K562 (cell line): Measurements from ENCODE around the gene DHRS3. TPM values are rescaled to one million over a fixed set of nuclear protein-coding genes. Genes with fewer than 3 reads are reported as not detected.

Source experiments
- ATAC-seq: fragments of 200-7000 bp; cut with Tn5 transposase; 3 replicates; pipeline ENCODE4 v1.9.1; 2020; ENCODE audit warnings: moderate library complexity
- BruUV-seq: library from RNA; stranded (reverse); fragments of 400-500 nt; replicated peaks from 2 replicates; lab custom pipeline; 2021; lab: Mats Ljungman, UMichigan
- CTCF ChIA-PET: fragments of 300-600 bp; formaldehyde crosslinking; extraction: SDS; loops from one replicate; lab custom pipeline; 2021; ENCODE audit warnings: low intra/inter-chr PET ratio; lab: Yijun Ruan, JAX
- POLR2A ChIA-PET: fragments of 300-600, 350-650 bp; sonication (Branson Sonifier 250); formaldehyde crosslinking; extraction: SDS; loops from one replicate; lab custom pipeline; 2021; ENCODE audit warnings: antibody characterized with exemption, inconsistent platforms; lab: Yijun Ruan, JAX
- DNase-seq, 4 experiments: peaks; one replicate each; pipeline versions ENCODE4 v3.0.0 to v3.0.0-alpha.2; 2011 to 2018; ENCODE audit warnings: low spot score in 3 of 4, mixed read lengths in 3 of 4; ENCODE audit errors: extremely low read depth in 1 of 4
- FAIRE-seq: peaks from 2 replicates; lab custom pipeline; 2011; peaks lifted over from hg19 to GRCh38; lab: Jason Lieb, UNC
- H2AFZ ChIP-seq: 2 replicates; pipeline ENCODE4 v1.6.0; 2011; ENCODE audit warnings: low read depth, low read length, control low read depth, inconsistent platforms
- H3K27ac ChIP-seq: fragments of 200-600 bp; 3 replicates; pipeline ENCODE4 v1.8.0; 2011; ENCODE audit warnings: low read depth, mild to moderate bottlenecking, control low read depth, inconsistent platforms, low read length, moderate library complexity, mixed read lengths; ENCODE audit errors: extremely low read depth
- H3K27me3 ChIP-seq, 2 experiments: fragments of 300-600 bp in 1 of 2; 2 replicates in 1 of 2; 3 replicates in 1 of 2; pipeline versions ENCODE4 v1.6.0 to v1.8.0; 2011; ENCODE audit warnings: inconsistent platforms in 2 of 2, low read length in 2 of 2, mild to moderate bottlenecking in 1 of 2, mixed read lengths in 1 of 2, moderate library complexity in 1 of 2; ENCODE audit not compliant: control insufficient read depth in 2 of 2, insufficient read depth in 2 of 2
- H3K36me3 ChIP-seq: fragments of 300-600 bp; 3 replicates; pipeline ENCODE4 v1.8.0; 2011; ENCODE audit warnings: mild to moderate bottlenecking, low read length, inconsistent platforms; ENCODE audit not compliant: control insufficient read depth, insufficient read depth
- H3K4me1 ChIP-seq, 2 experiments: fragments of 200-600 bp in 1 of 2; replicated peaks in 1 of 2; 2 replicates in 1 of 2; 3 replicates in 1 of 2; pipeline versions ENCODE4 v1.5.1 to v1.8.0; 2011; ENCODE audit warnings: inconsistent platforms in 2 of 2, low read length in 2 of 2, mild to moderate bottlenecking in 1 of 2, mixed read lengths in 1 of 2, moderate library complexity in 1 of 2; ENCODE audit not compliant: control insufficient read depth in 2 of 2, insufficient read depth in 2 of 2
- H3K4me2 ChIP-seq: 2 replicates; pipeline ENCODE4 v1.6.1; 2011; ENCODE audit warnings: low read length, control low read depth, inconsistent platforms, mixed read lengths; ENCODE audit not compliant: insufficient read depth
- H3K4me3 ChIP-seq: fragments of 200-600 bp; sonication (generic), shearing (Covaris generic); 2 replicates; pipeline ENCODE4 v1.5.1; 2016; ENCODE audit warnings: control low read depth, inconsistent platforms
- H3K79me2 ChIP-seq: fragments of 200-600 bp; 3 replicates; pipeline ENCODE4 v1.8.0; 2011; ENCODE audit warnings: low read length, inconsistent platforms; ENCODE audit not compliant: control insufficient read depth, insufficient read depth
- H3K9ac ChIP-seq, 2 experiments: 2 replicates each; pipeline versions ENCODE4 v1.6.0 to v1.6.1; 2011; ENCODE audit warnings: low read depth in 2 of 2, low read length in 2 of 2, control low read depth in 1 of 2, inconsistent platforms in 1 of 2, mild to moderate bottlenecking in 1 of 2, mixed read lengths in 1 of 2; ENCODE audit not compliant: insufficient read depth in 1 of 2
- H3K9me1 ChIP-seq: one replicate; pipeline ENCODE4 v1.6.0; 2011; ENCODE audit warnings: inconsistent platforms, mild to moderate bottlenecking, low read length, moderate library complexity; ENCODE audit not compliant: control insufficient read depth, insufficient read depth
- H3K9me3 ChIP-seq: replicated peaks from 2 replicates; pipeline ENCODE4 v1.5.1; 2011; ENCODE audit warnings: low read depth, low read length, inconsistent platforms; ENCODE audit not compliant: control insufficient read depth, insufficient read depth
- H4K20me1 ChIP-seq: replicated peaks from 2 replicates; pipeline ENCODE4 v1.6.1; 2011; ENCODE audit warnings: low read length, inconsistent platforms, mixed read lengths; ENCODE audit not compliant: control insufficient read depth, insufficient read depth
- CEBPB ChIP-seq: fragments of 450-650 bp; IDR thresholded peaks from 2 replicates; pipeline ENCODE4 v1.6.1; 2016; ENCODE audit warnings: missing genetic modification characterization, missing compliant biosample characterization
- CEBPG ChIP-seq, 3 experiments: fragments of 200-800 bp in 1 of 3; sonication (Bioruptor generic) in 1 of 3; sonication (generic) in 1 of 3; formaldehyde crosslinking in 1 of 3; IDR thresholded peaks in 2 of 3; conservative IDR thresholded peaks in 1 of 3; 2 replicates each; pipeline versions ENCODE4 v1.6.1 to v1.8.0; 2016 to 2022; ENCODE audit warnings: missing compliant biosample characterization in 2 of 3, missing genetic modification characterization in 2 of 3, mild to moderate bottlenecking in 1 of 3, missing genetic modification reagents in 1 of 3
- CTBP1 ChIP-seq: fragments of 450-650 bp; IDR thresholded peaks from 2 replicates; pipeline ENCODE4 v1.6.1; 2016; ENCODE audit warnings: borderline replicate concordance
- EGR1 ChIP-seq: fragments of 450-650 bp; conservative IDR thresholded peaks from 2 replicates; pipeline ENCODE4 v1.6.1; 2017; ENCODE audit warnings: mild to moderate bottlenecking
- GATAD2A ChIP-seq: fragments of 450-650 bp; IDR thresholded peaks from 2 replicates; pipeline ENCODE4 v1.6.1; 2017
- HNRNPLL ChIP-seq: fragments of 200-400 bp; formaldehyde crosslinking; IDR thresholded peaks from 2 replicates; pipeline ENCODE4 v1.6.1; 2017; ENCODE audit warnings: low read length, low read depth, mild to moderate bottlenecking; ENCODE audit not compliant: poor library complexity, severe bottlenecking
- ILF3 ChIP-seq: fragments of 450-650 bp; IDR thresholded peaks from 2 replicates; pipeline ENCODE4 v1.6.1; 2018; ENCODE audit warnings: antibody characterized with exemption, mild to moderate bottlenecking, moderate library complexity, borderline replicate concordance
- MTA2 ChIP-seq: fragments of 450-650 bp; IDR thresholded peaks from 2 replicates; pipeline ENCODE4 v1.6.1; 2016; ENCODE audit warnings: low read depth
- NCOR1 ChIP-seq: fragments of 450-650 bp; IDR thresholded peaks from 2 replicates; pipeline ENCODE4 v1.6.1; 2016; ENCODE audit warnings: mild to moderate bottlenecking, moderate library complexity
- PRDM10 ChIP-seq: fragments of 450-650 bp; IDR thresholded peaks from 2 replicates; pipeline ENCODE4 v1.6.1; 2018; ENCODE audit not compliant: partially characterized antibody
- RAD21 ChIP-seq, 2 experiments: fragments of 250-450 bp in 1 of 2; fragments of 450-650 bp in 1 of 2; sonication (Bioruptor Pico) in 1 of 2; formaldehyde crosslinking in 1 of 2; IDR thresholded peaks in 1 of 2; conservative IDR thresholded peaks in 1 of 2; 2 replicates each; pipeline versions ENCODE4 v1.4.0 to v1.8.0; 2020 to 2022; ENCODE audit warnings: mild to moderate bottlenecking in 2 of 2, moderate library complexity in 1 of 2
- SMARCC2 ChIP-seq: fragments of 450-650 bp; IDR thresholded peaks from 2 replicates; pipeline ENCODE4 v1.6.1; 2017; ENCODE audit warnings: antibody characterized with exemption, moderate library complexity, mild to moderate bottlenecking, low read depth
- YY1 ChIP-seq, 3 experiments: IDR thresholded peaks; 2 replicates each; pipeline ENCODE4 v1.6.1; 2011; ENCODE audit warnings: low read length in 2 of 3, mild to moderate bottlenecking in 2 of 3, moderate library complexity in 2 of 3, borderline replicate concordance in 1 of 3, control low read depth in 1 of 3, low read depth in 1 of 3; ENCODE audit not compliant: insufficient read depth in 3 of 3, insufficient replicate concordance in 2 of 3, control insufficient read depth in 1 of 3, insufficient read length in 1 of 3; ENCODE audit errors: extremely low read depth in 1 of 3
- ZFX ChIP-seq: sonication (generic); formaldehyde crosslinking; IDR thresholded peaks from 2 replicates; pipeline ENCODE4 v1.8.0; 2022; ENCODE audit warnings: mild to moderate bottlenecking, missing genetic modification reagents, moderate library complexity
- ZNF134 ChIP-seq: fragments of 250-450 bp; sonication (Bioruptor Pico); conservative IDR thresholded peaks from 2 replicates; pipeline ENCODE4 v1.4.0; 2020
- ZNF282 ChIP-seq: sonication (generic); formaldehyde crosslinking; IDR thresholded peaks from 2 replicates; pipeline ENCODE4 v1.8.1; 2023; ENCODE audit warnings: missing genetic modification reagents
- ZNF589 ChIP-seq: fragments of 200-800 bp; sonication (Bioruptor generic); IDR thresholded peaks from 2 replicates; pipeline ENCODE4 v1.6.1; 2016; ENCODE audit warnings: low read depth, missing genetic modification characterization, missing compliant biosample characterization
- WGBS: fragments of 100-300 bp; shearing (Covaris generic); methylation state at CpG from one replicate; pipeline ENCODE4 v1.1.6; 2016; ENCODE audit warnings: low coverage, mixed read lengths; ENCODE audit not compliant: insufficient coverage; ENCODE audit errors: missing lambda C conversion rate; 5-methylcytosine and 5-hydroxymethylcytosine counted together
- in situ Hi-C: fragments of 300-500 bp; cut with MboI; formaldehyde crosslinking; loops from 4 replicates; pipeline ENCODE4 v1.15.0; 2018; ENCODE audit warnings: inconsistent platforms, mixed read lengths
- intact Hi-C: fragments of 100-400 bp; cut with micrococcal nuclease; formaldehyde crosslinking; loops from 2 replicates; pipeline ENCODE4 v1.14.2; 2022
- polyA plus RNA-seq, 8 experiments: library from polyadenylated mRNA; depleted of rRNA in 4 of 8; stranded (reverse) in 5 of 8; unstranded in 3 of 8; fragments of >200 nt; fragmentation: Nextera tagmentation in 2 of 8; fragmentation: Illumina TruSeq in 1 of 8; extraction: Ambion mirVana in 2 of 8; extraction: Trizol in 1 of 8; gene quantifications; 2 replicates each; pipeline versions ENCODE4 v1.2.1 to v1.2.3, GENCODE V29; 2011 to 2014; ENCODE audit warnings: inconsistent platforms in 1 of 8, missing spikeins in 1 of 8
- total RNA-seq, 7 experiments: library from RNA; depleted of rRNA in 6 of 7; stranded (reverse); fragments of >200 nt in 6 of 7; fragmentation: Illumina TruSeq in 2 of 7; extraction: Trizol in 2 of 7; gene quantifications; 2 replicates each; pipeline versions ENCODE4 v1.2.1 to v1.2.3, GENCODE V29; 2011 to 2021; ENCODE audit warnings: low replicate concordance in 1 of 7

Gene DHRS3
- total and polyA plus RNA-seq, 9 of the 15 experiments (the other 6 are each of a cell fraction or from before 2014, with no cell fraction given): 21.0 to 116 (median 58.7) TPM

- peak overlapping the region; percentile 89 for H3K27ac ChIP-seq
- no peaks in the 10 kb centered on the region for H3K79me2 ChIP-seq
- no TSS peak for BruUV-seq
- CTCF ChIA-PET: no interaction called here
- in situ Hi-C loops: no loop called here
- POLR2A ChIA-PET: interaction anchor here (0.5 to 4.4 kb wide), 13 partner anchors 9 to 1322 kb away, joined by 3 to 26 read pairs (median 4); no protein-coding TSS in a partner anchor
- H3K9me3 ChIP-seq: no peaks in the 10 kb centered on the region
- H4K20me1 ChIP-seq: no peaks in the 10 kb centered on the region
- H3K27me3 ChIP-seq: no peaks in the 10 kb centered on the region
- peak overlapping the region; percentile 80 for H3K4me2 ChIP-seq
- intact Hi-C loops: loop anchor here (5.0 kb wide), 3 partner anchors 51 to 89 kb away; partner anchors contain the start of gene DHRS3
- H3K4me1 ChIP-seq: peaks cover 44 to 49% of the 10 kb centered on the region in 2 experiments
- WGBS: 35% methylated on average over 24 of the region's 24 CpGs
- no peaks in the 10 kb centered on the region for H3K9me1 ChIP-seq
- DNase-seq (peak; percentile 62 to 93 (median 70)), FAIRE-seq (peak; percentile 74), ATAC-seq (peak; percentile 78)
- H2AFZ ChIP-seq: peak overlapping the region; percentile 81
- H3K9ac ChIP-seq: peak overlapping the region; percentile 55 to 82
- no peak overlapping the region for H3K4me3 ChIP-seq
- no peaks in the 10 kb centered on the region for H3K36me3 ChIP-seq
- TF ChIP-seq ILF3: no peak
- peak in 2 of 3 experiments; percentile 37 to 62 for TF ChIP-seq YY1 (IDR thresholded peaks at IDR 0.05; ENCODE audit: borderline replicate concordance in 1 of 3, control insufficient read depth in 1 of 3, extremely low read depth in 1 of 3, insufficient read depth in 3 of 3, insufficient read length in 1 of 3, insufficient replicate concordance in 2 of 3, low read depth in 1 of 3, low read length in 2 of 3)
- TF ChIP-seq CEBPB (tag): peak; percentile 74
- TF ChIP-seq RAD21 (CRISPR knock-in tag; conservative IDR thresholded peaks at IDR 0.05 in 1 of 2, IDR thresholded peaks at IDR 0.05 in 1 of 2): peak in 1 of 2 experiments; percentile 19; a peak in 1 of 4 replicates
- TF ChIP-seq ZNF134 (CRISPR knock-in tag): no peak
- TF ChIP-seq CEBPG (CRISPR knock-in tag; IDR thresholded peaks at IDR 0.05): peak; percentile 69
- TF ChIP-seq CEBPG (tag; conservative IDR thresholded peaks at IDR 0.05 in 1 of 2, IDR thresholded peaks at IDR 0.05 in 1 of 2): peak; percentile 73 to 86
- peak; percentile 51; the same call in 1 of the 2 replicates for TF ChIP-seq SMARCC2
- TF ChIP-seq MTA2: 0 out of 2 replicates have a peak, but pooled peaks have one; percentile 29
- no peak; the same call in 1 of the 2 replicates for TF ChIP-seq EGR1
- TF ChIP-seq HNRNPLL: no peak
- TF ChIP-seq ZNF589: peak; percentile 88; the same call in 1 of the 2 replicates
- no peak for TF ChIP-seq ZNF282 (CRISPR knock-in tag)
- peak; percentile 71 for TF ChIP-seq NCOR1
- TF ChIP-seq GATAD2A: peak; percentile 78; the same call in 1 of the 2 replicates
- TF ChIP-seq CTBP1: peak; percentile 61
- TF ChIP-seq ZFX (CRISPR knock-in tag): peak; percentile 71
- peak; percentile 27 for TF ChIP-seq PRDM10
Measured at GRCh38 chr1:12528021-12528852, 89.8 kb downstream of the DHRS3 start.
